HG03280 (cell line): ENCODE measurements around the gene ERP44.
A peak's percentile ranks its signal among the peaks of the same experiment; 100 is the strongest.
"Not testable (repeated sequence)": the region's sequence is repeated elsewhere in the genome, so short reads cannot be mapped to it uniquely, and the experiment has no call there.

Experiments used
- ATAC-seq: cut with Tn5 transposase; IDR thresholded peaks from one replicate; pipeline ENCODE4 v1.9.1; 2021; ENCODE audit warnings: mild to moderate bottlenecking, moderate library complexity; ENCODE audit not compliant: unreplicated experiment

ERP44 gene

GRCh38 chr9:100101608-100102007 lies 2.8 kb upstream of the ERP44 start:
- no peak for ATAC-seq

GRCh38 chr9:100100146-100100667 lies 1.4 kb upstream of the ERP44 start:
- no peak for ATAC-seq

- ATAC-seq: peak; percentile 4
These were observed 882 bp upstream of the ERP44 start for GRCh38 chr9:100099722-100100042.

- no peak for ATAC-seq
These were observed 534 bp downstream of the ERP44 start for GRCh38 chr9:100098046-100098886.

- no peak for ATAC-seq
These were observed 2.4 kb downstream of the ERP44 start for GRCh38 chr9:100096378-100096916.

- not testable (repeated sequence) for ATAC-seq
These were observed 4.4 kb downstream of the ERP44 start for GRCh38 chr9:100094411-100094810.

GRCh38 chr9:100092066-100092465 lies 6.7 kb downstream of the ERP44 start:
- no peak for ATAC-seq

GRCh38 chr9:100091650-100092049 lies 7.2 kb downstream of the ERP44 start:
- no peak for ATAC-seq

GRCh38 chr9:100090880-100091279 lies 7.9 kb downstream of the ERP44 start:
- no peak for ATAC-seq

- no peak for ATAC-seq
These were observed 10.6 kb downstream of the ERP44 start for GRCh38 chr9:100088202-100088601.

GRCh38 chr9:100087218-100087617 lies 11.6 kb downstream of the ERP44 start:
- ATAC-seq: no peak

GRCh38 chr9:100086097-100086635 lies 12.6 kb downstream of the ERP44 start:
- no peak for ATAC-seq

GRCh38 chr9:100084734-100085133 lies 14.1 kb downstream of the ERP44 start:
- ATAC-seq: peak; percentile 78

GRCh38 chr9:100084128-100084453 lies 14.7 kb downstream of the ERP44 start:
- peak; percentile 53 for ATAC-seq

- ATAC-seq: peak; percentile 51
These were observed 15.2 kb downstream of the ERP44 start for GRCh38 chr9:100083448-100084127.

GRCh38 chr9:100082782-100083181 lies 16.0 kb downstream of the ERP44 start:
- no peak for ATAC-seq

- not testable (repeated sequence) for ATAC-seq
These were observed 22.5 kb downstream of the ERP44 start for GRCh38 chr9:100076256-100076655.

- no peak for ATAC-seq
These were observed 23.8 kb downstream of the ERP44 start for GRCh38 chr9:100074989-100075388.

- no peak for ATAC-seq
These were observed 24.7 kb downstream of the ERP44 start for GRCh38 chr9:100074093-100074492.

GRCh38 chr9:100072805-100073204 lies 26.0 kb downstream of the ERP44 start:
- ATAC-seq: no peak

GRCh38 chr9:100071271-100071670 lies 27.5 kb downstream of the ERP44 start:
- no peak for ATAC-seq
